T-helper 2 cell (primary cell): ENCODE data around the gene SRP9.
"Not testable (repeated sequence)": the region's sequence is repeated elsewhere in the genome, so short reads cannot be mapped to it uniquely, and the experiment has no call there.

Experiments
- DNase-seq, 5 experiments: peaks; one replicate each; pipeline versions ENCODE4 v3.0.0 to v3.0.0-alpha.2; 2012 to 2022

Gene SRP9

GRCh38 chr1:225757927-225758656, 19.5 kb upstream of the SRP9 start:
- no peak for DNase-seq

- not testable (repeated sequence) for DNase-seq
Observed at GRCh38 chr1:225759972-225760371, 17.7 kb upstream of the SRP9 start.

- no peak for DNase-seq
Observed at GRCh38 chr1:225760531-225760930, 17.1 kb upstream of the SRP9 start.

- not testable (repeated sequence) for DNase-seq
Observed at GRCh38 chr1:225761395-225761794, 16.2 kb upstream of the SRP9 start.

GRCh38 chr1:225762002-225762441, 15.6 kb upstream of the SRP9 start:
- no peak for DNase-seq

- no peak for DNase-seq
Observed at GRCh38 chr1:225762444-225762843, 15.2 kb upstream of the SRP9 start.

GRCh38 chr1:225763716-225764548, 13.7 kb upstream of the SRP9 start:
- DNase-seq: no peak

- DNase-seq: no peak
Observed at GRCh38 chr1:225765982-225766674, 11.5 kb upstream of the SRP9 start.

GRCh38 chr1:225766967-225767633, 10.5 kb upstream of the SRP9 start:
- no peak for DNase-seq

- no peak for DNase-seq
Observed at GRCh38 chr1:225767634-225768540, 9.7 kb upstream of the SRP9 start.

GRCh38 chr1:225768662-225769426, 8.8 kb upstream of the SRP9 start:
- no peak for DNase-seq

GRCh38 chr1:225769687-225770086, 7.9 kb upstream of the SRP9 start:
- DNase-seq: no peak

GRCh38 chr1:225770561-225771248, 6.9 kb upstream of the SRP9 start:
- no peak for DNase-seq

- DNase-seq: no peak
Observed at GRCh38 chr1:225771661-225772322, 5.8 kb upstream of the SRP9 start.

- peak in 1 of 5 experiments; percentile 11 for DNase-seq
Observed at GRCh38 chr1:225772323-225772768, 5.3 kb upstream of the SRP9 start.

- DNase-seq: no peak
Observed at GRCh38 chr1:225772848-225773247, 4.8 kb upstream of the SRP9 start.

- no peak for DNase-seq
Observed at GRCh38 chr1:225774281-225775147, 3.1 kb upstream of the SRP9 start.

GRCh38 chr1:225776294-225776693, 1.3 kb upstream of the SRP9 start:
- DNase-seq: no peak
